C4-2B (cell line): Measurements from ENCODE around the gene SLC25A42.

Source experiments
- ZFX ChIP-seq: fragments of 450-650 bp; IDR thresholded peaks from 2 replicates; pipeline ENCODE4 v1.6.1; 2017
- TF ChIP-seq, protein P1 (sequence below): fragments of 450-650 bp; conservative IDR thresholded peaks from 2 replicates; pipeline ENCODE4 v1.5.1; 2017; ENCODE audit warnings: mild to moderate bottlenecking

DNA sequence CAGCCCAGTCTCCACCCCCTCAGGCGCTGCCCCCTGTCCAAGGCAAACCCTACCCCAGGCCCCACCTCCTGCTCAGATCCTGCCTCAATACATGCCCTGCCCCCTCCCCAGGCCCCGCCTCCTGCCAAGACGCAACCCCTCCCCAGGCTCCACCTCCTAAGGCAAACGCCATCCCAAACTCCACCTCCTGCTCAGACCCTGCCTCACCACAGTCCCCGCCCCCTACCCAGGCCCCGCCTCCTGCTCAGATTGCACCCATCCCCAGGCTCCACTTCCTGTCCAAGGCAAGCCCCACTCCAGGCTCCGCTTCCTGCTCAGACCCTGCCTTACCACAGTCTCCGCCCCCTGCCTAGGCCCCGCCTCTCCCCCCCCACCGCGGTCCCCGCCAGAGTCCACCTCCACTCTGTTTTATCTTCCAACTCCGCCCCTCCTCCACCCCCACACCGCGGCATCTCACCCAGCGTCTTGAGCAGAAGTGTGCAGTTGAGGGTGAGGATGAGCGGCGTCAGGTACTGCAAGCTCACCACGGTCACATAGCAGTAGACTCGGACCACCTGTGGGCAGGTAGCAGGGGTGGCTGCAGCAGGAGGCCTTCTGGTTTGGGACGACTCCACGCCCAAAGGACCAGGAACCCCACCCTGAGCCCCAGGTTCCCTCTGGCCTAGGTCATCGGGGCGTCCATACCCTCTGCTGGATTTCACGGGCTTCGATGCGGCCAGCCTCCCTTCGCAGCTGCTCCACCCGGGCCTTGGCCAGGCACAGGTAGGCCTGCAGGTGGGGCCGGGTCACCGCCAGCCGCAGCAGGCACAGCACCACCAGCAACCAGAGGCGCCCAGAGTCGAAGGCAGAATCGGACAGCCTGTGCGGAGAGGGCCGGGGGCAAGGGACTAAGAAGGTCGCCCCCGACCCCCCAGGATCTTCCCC, 56.8 kb downstream of the SLC25A42 start:
- TF ChIP-seq, protein P1, sequence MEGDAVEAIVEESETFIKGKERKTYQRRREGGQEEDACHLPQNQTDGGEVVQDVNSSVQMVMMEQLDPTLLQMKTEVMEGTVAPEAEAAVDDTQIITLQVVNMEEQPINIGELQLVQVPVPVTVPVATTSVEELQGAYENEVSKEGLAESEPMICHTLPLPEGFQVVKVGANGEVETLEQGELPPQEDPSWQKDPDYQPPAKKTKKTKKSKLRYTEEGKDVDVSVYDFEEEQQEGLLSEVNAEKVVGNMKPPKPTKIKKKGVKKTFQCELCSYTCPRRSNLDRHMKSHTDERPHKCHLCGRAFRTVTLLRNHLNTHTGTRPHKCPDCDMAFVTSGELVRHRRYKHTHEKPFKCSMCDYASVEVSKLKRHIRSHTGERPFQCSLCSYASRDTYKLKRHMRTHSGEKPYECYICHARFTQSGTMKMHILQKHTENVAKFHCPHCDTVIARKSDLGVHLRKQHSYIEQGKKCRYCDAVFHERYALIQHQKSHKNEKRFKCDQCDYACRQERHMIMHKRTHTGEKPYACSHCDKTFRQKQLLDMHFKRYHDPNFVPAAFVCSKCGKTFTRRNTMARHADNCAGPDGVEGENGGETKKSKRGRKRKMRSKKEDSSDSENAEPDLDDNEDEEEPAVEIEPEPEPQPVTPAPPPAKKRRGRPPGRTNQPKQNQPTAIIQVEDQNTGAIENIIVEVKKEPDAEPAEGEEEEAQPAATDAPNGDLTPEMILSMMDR: no peak
- no peak for TF ChIP-seq ZFX
